GM19463 (cell line): Measurements from ENCODE around the gene ZKSCAN5.
"Not testable (repeated sequence)": the region's sequence is repeated elsewhere in the genome, so short reads cannot be mapped to it uniquely, and the experiment has no call there.

Experiments
- ATAC-seq: cut with Tn5 transposase; IDR thresholded peaks from one replicate; pipeline ENCODE4 v1.9.1; 2021; ENCODE audit warnings: mild to moderate bottlenecking, moderate library complexity; ENCODE audit not compliant: unreplicated experiment

ZKSCAN5 gene

DNA sequence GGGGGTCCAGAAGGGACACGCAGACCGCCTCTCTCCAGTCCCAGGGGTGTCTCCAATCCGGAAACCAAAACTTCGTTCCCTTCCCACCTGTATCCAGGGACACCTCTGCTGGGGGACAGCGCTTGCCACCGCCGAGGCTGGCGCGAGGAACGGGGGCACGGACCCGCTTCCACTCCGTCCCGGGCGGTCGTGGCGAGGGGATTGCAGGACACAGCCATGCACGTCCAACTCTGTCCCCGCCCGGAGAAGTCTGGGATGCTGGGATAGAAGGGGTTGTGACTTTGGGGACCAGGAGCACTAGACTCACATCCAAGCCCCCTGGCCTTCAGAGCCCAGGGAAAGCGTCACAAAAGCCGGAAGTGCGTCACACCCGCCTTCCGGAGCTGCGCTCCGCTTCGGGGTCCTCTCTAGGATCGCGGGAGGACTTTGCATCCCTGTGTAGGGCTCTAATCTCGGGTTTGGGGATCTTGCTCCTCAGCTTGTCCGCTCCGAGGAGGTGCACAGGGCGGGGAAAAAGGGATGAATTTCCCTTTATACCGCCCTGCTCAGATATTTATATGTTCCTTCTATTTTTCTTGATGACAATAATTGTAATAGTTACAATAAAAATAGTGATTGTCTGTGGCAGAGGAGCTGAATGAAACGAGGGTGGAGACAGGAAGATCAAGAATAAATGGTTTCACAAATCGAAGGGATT is 47.5 kb downstream of the ZKSCAN5 start, which contains the start of gene FAM200A:
Gene FAM200A (minus strand): TSS at position 348 of the 697 bp plus-strand sequence. CDS start 3,707 bp downstream, outside the sequence.
- ATAC-seq: peak; percentile 100

DNA sequence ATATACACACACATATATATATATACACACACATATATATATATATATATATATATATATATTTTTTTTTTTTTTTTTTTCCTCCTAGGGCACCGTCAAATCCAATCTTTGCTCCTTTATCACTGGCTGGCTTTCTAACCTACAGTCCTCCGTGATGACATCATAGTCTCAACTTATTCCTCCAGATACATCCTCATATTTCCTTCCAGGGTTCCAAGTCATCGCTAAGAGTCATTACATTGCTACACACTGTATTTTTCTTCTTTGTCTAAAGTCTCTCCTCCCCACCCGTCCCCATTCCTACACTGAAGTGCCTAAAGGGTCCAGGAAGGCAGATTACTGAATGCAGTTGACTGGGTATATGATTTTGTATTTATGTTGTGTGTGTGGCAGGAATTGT is 48.6 kb downstream of the ZKSCAN5 start:
- ATAC-seq: no peak

DNA sequence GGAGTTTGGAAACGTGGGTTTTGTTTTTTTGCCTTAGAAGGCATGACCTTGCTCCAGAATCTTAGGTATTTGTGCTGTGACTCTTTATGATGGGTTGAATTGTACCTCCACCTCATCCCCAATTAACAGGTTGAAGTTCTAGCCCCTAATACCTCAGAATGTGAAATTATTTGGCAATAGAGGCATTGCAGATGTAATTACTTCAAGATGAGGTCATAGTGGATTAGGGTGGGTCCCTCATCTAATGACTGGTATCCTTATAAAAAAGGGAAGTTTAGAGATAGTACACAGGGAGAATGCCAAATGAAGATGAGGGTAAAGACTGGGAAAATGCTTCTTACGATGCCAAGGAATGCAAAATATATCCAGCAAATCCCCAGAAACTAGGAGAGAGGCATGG is 50.5 kb downstream of the ZKSCAN5 start:
- ATAC-seq: no peak

DNA sequence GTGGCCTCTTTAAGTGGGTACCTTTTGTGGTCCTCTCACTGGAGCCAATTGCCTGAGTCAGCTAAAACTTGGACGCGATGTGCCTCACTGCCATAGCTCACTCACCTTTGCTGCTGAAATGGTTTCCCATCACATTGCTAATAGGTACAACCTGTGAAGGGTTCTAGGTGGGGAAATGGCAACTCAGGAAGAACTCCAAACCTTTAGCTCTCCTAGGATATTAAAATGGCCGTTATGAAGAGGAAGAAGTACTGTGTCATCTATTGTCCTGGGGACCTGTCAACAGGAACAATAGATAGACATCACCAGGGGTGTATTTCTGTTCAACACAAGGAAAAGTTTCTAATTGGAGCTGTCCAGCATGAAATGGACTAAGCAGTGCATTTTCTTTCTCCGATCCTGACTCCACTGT is 52.7 kb downstream of the ZKSCAN5 start:
- ATAC-seq: no peak

DNA sequence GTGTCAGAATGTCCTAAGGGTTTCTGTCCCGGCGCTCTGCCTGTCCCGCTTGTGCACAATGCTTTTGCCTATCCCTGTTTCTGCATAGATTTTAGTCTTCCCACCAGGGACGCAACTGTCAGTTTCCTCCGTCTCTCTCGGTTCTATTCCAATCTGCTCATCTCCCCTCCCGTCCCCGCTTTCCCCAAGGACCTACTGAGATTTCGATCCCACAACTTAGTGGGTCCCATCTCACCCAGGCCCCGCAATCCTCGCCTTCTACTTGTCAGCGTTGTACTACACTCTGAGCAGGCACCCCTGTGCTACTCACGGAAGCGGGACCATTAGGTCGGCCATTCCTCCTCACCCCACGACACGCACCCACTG is 53.5 kb downstream of the ZKSCAN5 start:
- peak; percentile 35 for ATAC-seq

DNA sequence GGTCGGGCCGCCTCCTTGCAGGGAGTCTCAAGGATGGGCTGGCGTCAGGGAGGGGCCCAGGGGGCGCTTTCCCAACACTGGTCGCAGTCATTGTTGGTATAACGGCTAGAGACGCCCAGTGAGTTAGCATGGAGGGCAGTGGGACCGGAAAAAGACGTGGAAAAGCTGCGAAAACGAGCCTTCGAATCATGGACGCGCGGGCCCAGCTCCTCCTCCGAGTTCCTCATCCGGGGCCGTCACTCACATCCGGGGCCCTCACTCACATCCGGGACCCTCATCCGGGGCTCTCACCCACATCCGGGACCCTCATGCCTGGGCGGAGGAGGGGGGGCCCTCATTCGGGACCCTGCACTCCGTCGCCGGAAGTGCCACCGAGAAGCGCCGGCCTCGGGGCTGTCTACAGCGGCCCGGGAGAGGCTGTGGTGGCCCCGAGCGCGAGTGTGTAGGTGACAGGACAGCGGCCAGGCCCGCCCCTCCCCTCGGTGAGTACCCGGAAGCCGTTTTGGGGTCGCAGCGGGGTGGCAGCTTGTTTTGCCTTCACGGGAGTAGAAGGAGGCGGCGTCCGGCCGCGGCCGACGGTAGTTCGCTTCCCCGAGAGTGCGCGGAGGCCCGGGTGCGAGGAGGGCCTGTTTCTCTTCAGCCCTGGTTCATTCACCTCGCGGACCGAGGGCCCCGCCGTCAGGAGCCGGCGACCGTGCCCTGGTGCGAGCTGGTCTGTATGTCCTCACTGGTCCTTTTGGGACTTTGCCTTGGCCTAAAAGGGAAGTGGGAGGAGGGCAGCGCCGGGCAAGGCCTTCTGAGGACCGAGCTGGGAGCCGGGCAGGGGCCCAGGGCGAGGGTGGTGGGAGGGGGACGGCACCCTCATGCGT is 54.1 kb downstream of the ZKSCAN5 start, which contains the start of gene ZNF655:
Gene ZNF655 (plus strand): TSS at position 337 of the 869 bp plus-strand sequence. CDS start 1,918 bp downstream, outside the sequence.
- peak; percentile 84 for ATAC-seq

DNA sequence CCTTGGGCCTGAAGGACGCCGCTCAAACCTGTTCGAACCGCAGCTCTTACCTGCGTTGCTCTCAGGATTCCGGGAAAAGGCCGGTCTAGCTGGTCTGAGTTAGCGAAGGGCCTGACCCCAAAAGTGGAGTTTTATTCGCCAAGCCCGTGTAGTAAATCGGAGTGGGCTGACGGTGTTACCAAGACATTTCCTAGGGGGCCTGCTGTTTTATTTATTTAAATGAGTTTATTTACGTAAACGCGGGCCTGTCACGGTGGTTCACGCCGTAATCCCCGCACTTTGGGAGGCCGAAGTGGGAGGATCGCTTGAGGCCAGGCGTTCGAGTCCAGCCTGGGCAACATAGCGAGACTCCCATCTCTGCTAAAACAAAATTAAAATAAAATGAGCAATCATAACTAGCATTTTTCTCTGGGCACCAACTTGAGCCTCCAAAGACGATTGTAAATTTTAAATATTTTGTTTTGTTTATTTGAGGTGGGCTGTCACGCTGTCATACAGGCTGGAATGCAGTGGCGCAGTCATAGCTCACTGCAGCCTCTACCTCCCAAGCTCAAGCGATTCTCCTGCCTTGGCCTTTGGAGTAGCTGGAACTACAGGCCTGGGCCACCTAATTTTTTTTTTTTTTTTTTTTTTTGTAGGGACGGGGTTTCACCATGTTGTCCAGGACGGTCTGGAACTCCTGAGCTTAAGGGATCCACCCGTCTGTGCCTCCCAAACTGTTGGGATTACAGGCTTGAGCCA is 54.9 kb downstream of the ZKSCAN5 start:
- ATAC-seq: no peak

DNA sequence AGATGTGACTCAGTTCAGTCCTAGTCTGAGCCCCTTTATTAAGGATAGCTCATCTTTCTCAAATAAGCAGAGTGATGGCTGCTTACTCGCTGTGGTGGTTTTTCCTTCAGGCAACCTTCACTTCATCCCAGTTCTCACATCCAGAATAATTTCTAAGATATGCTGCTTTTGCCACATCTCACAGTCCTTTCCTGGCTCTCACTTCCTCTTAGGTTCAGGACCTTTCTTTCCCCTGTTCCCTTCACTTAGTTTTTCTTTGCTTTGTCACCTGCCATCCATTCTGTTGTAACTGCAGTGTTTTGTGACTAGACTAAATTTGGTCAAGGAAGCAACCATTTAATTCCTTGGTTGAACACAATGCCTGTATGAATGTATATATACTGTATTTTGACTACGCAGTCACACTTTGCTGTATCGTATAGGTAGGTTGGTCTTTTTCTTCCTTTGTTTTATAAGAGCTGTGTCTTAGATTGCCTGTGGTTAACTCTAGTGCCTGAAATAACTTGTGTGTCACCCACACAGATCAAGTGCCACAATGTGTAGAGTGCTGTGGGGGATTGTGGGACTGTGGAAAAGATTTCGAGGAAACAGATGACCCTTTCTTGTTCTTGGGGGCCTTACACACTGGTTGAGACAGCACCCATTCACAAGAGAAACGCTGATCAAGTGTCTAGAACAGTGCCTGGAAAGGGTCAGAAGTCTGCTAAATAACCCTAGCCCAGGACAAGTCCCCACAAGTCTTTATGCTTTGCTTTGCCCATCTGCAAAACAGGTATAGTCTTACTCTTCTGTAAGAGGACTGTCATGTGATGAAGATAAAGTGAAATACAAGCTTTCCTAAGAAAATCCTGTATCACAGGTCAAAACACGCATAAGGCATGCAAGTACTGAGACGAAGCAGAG is 56.6 kb downstream of the ZKSCAN5 start:
- ATAC-seq: no peak

DNA sequence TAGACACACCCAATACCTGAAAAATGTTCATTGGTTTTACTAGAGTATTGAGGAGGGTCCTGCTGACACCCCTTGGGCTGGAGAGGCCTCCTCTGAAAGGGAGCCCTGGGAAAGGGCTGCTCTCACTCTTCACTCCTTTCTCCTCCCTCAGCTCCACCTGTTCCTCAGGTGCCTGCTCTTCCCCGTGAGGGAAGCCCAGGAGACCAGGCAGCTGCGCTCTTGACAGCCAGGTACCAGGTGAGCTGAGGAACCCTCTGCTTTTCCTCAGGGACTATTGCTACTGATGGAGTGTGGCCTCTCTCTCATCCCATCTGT is 57.2 kb downstream of the ZKSCAN5 start:
- ATAC-seq: no peak

DNA sequence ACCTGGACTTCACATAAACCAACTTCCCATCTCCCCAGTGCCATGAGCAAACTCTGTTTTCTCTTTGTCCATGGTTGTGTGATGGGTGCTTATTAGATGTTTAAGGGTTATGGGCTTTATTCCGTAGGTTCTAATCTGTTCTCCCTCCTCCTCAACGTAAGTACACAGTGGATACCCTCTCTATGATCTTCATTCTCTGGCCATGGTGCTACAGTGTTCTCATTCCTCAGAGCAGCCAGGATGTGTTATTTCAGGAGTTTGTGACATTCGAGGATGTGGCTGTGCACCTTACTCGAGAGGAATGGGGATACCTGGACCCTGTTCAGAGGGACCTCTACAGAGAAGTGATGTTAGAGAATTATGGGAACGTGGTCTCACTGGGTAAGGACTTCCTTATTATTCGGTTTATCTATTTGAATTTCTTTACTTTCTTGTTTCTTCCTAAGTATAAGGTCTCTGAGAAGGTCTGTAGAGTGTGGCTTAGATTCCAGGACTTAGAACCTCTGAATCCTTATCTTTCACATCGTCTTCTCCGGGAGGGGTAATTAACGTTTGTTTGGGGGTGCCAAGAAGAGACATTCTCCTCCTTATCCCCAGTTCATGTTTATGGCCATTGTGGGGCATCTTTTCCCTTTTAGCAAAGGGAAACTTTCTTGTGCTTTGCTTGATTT is 57.8 kb downstream of the ZKSCAN5 start:
- ATAC-seq: no peak

DNA sequence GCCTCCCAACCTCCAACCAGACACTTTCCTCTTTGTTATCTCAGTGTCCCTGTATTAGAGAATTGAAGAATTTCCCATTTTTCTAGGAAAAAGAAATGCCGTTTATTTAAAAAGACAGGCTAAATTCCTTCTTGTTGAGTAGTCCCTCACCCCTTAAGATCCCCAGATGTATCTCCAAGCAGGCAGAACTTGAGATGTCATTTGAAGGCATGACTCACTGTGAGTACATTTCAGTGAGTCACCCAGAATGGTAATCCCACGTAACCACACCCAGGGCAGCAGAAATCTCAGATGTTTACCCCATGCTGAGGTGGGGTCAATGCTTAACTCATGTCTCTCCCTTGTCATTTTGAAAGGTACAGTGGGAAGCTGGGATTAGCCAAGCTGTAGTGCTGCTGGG is 58.4 kb downstream of the ZKSCAN5 start:
- ATAC-seq: no peak

DNA sequence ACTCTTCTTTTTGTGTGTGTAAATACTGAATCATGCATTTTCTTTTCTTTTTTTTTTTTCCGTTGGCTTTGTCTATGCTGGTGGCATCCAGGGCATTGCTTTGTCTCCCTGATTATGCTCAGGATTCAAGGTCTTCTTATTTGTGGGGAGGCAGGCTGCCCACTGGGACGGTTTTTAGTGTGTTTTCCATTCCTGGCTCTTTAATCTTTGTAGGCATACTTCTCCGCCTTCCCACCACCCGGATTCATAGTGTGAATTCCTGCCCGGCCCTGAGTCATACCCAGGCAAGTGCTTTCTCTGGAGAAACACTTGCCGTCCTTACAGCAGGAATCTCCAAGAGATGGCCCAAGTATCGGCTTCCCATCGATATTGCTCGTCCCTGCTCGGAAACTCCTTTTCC is 59.2 kb downstream of the ZKSCAN5 start:
- ATAC-seq: no peak

DNA sequence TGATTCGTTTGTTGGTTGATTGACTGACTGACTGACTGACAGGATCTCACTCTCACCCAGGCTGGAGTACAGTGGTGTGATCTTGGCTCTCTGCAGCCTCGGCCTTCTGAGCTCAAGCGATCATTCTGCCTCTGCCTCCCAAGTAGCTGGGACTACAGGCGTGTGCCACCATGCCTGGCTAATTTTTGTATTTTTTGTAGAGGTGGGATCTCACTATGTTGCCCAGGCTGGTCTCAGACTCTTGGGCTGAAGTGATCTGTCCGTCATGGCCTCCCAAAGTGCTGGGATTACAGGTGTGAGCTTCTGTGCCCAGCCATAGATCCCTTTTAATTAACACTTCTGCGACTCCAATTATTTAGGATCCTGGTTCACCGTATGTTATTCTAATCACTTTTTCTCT is 64.3 kb downstream of the ZKSCAN5 start:
- not testable (repeated sequence) for ATAC-seq

DNA sequence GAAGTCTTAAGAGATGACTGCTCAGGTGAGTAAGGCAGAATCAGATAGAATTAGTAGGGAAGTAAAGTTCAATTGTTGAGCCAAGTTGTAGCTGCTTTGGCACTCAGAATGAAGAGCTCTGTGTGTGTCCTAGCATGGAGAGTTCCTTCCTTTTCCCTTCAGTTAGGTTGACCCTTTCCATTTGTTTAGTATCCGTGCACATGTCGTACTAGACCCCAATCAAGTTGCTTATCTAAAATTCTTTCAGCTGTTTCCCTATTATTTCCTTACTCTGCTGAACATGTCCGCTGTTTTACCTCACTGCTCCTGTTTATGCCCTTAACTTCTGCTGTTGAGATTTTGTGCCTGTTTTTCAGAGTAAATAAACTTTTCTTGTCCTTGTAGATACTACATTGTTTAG is 67.3 kb downstream of the ZKSCAN5 start:
- no peak for ATAC-seq

DNA sequence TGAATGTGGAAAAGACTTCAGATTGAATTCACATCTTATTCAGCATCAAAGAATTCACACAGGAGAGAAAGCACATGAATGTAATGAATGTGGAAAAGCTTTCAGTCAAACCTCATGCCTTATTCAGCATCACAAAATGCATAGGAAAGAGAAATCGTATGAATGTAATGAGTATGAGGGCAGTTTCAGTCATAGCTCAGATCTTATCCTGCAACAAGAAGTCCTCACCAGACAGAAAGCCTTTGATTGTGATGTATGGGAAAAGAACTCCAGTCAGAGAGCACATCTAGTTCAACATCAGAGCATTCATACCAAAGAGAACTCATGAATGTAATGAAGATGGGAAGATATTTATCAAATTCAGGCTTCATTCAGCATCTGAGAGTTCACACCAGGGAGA is 68.8 kb downstream of the ZKSCAN5 start:
- ATAC-seq: no peak

DNA sequence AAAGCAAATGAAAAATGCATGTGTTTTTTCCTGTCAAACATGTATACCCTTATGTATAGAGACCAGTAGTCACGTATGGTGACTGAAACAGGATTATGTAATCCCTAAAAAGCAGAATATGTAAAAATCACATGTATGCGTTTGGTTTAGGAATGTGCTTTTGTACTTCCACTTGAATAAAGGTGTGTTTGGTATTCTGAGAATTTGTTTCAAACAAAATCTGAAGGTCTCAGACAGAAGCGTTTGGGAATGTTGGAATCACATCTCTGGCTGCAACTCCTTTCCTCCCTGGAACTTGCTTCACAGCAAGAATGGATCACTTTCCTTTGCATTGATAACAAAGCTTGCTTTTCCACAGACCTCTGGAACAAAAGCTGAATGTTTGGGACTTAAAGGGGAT is 71.8 kb downstream of the ZKSCAN5 start:
- ATAC-seq: no peak

DNA sequence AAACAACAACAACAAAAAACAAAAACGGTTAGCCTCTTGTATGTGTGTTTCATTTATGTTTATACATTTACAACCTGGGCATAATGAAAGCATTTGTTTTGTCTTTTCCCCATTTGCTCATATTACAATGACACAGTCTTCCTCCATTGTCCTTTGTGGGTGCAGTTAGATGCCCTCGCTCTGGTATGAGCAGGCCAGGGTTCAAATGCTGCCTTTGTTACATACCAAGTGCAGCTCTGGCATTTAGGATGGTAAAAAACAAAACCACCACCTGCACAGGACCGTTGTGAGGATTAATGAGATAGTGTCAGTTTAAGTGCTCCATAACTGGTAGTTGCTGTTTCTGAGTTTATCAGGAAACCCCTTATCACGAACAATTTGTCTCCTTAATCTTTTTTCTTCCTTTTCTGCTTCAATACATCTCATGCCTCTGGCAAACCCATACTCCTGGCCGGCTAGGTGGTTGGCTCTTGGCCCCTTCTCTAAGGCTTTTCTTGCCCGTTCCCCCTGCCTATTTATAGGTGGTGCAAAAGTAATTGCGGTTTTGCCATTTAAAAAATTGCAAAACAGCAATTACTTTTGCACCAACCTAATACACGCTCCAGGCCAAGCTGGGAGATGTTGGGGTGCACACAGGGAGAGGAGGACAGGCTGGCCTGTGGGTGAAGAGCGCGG is 75.0 kb downstream of the ZKSCAN5 start:
- ATAC-seq: no peak

DNA sequence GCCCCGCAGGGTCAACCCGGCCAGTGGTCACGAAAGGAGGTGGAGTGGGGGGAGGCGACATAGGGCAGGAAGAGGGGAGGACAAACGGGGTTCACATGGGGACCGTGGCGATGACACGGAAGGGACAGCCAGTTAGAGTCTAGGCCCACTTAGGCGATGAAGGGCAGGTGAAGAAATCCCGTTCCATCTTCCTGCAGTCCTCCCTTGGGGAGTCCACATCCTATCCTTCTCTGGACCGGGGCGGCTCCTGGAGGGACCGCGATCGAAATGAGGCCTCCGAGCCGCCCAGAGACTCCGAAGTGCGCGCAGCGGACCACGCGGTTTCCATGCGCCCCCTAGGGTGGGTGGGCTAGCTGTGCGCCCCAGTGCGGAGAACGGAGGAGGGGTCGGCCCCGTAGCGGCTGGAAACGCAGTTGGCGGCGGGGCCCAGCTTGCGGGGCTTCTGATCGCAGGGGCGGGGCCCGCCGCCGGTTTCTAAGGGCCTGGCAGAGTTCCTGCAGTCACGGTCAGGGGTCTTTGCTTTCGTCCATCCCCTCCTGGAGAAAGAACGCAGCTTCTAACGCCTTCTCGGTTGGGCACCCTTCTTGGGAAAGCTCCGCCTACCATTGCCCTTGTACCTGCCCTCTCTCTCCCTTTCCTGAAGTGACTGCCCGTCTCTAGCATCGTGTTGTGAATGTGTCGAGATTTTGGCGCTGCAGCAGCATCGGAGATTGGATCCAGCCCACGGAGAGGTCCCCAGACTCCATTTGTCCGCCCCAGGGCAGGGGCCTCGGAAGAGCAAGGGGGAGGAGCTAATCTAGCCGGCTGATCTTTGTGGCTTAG is 75.7 kb downstream of the ZKSCAN5 start:
- no peak for ATAC-seq
